BLaER1 (cell line): ENCODE data around the gene CFAP410.

Source experiments
- H3K27ac ChIP-seq: shearing (Covaris generic); formaldehyde crosslinking; 2 replicates; pipeline ENCODE4 v1.8.1; 2022
- H3K27me3 ChIP-seq: shearing (Covaris generic); formaldehyde crosslinking; 2 replicates; pipeline ENCODE4 v1.8.1; 2022
- H3K36me3 ChIP-seq: shearing (Covaris generic); formaldehyde crosslinking; 2 replicates; pipeline ENCODE4 v1.8.1; 2022
- H3K4me1 ChIP-seq: shearing (Covaris generic); formaldehyde crosslinking; 2 replicates; pipeline ENCODE4 v1.8.1; 2022
- H3K4me2 ChIP-seq: shearing (Covaris generic); formaldehyde crosslinking; 2 replicates; pipeline ENCODE4 v1.8.1; 2022
- H3K4me3 ChIP-seq: shearing (Covaris generic); formaldehyde crosslinking; 2 replicates; pipeline ENCODE4 v1.8.1; 2022
- H3K9ac ChIP-seq: shearing (Covaris generic); formaldehyde crosslinking; 2 replicates; pipeline ENCODE4 v1.8.1; 2022
- H3K9me3 ChIP-seq: shearing (Covaris generic); formaldehyde crosslinking; 2 replicates; pipeline ENCODE4 v1.8.1; 2022
- H4K20me1 ChIP-seq: shearing (Covaris generic); formaldehyde crosslinking; 2 replicates; pipeline ENCODE4 v1.8.1; 2022
- Cebpa-rat ChIP-seq: shearing (Covaris generic); IDR thresholded peaks from 2 replicates; pipeline ENCODE4 v1.8.1; 2022

Gene CFAP410

DNA sequence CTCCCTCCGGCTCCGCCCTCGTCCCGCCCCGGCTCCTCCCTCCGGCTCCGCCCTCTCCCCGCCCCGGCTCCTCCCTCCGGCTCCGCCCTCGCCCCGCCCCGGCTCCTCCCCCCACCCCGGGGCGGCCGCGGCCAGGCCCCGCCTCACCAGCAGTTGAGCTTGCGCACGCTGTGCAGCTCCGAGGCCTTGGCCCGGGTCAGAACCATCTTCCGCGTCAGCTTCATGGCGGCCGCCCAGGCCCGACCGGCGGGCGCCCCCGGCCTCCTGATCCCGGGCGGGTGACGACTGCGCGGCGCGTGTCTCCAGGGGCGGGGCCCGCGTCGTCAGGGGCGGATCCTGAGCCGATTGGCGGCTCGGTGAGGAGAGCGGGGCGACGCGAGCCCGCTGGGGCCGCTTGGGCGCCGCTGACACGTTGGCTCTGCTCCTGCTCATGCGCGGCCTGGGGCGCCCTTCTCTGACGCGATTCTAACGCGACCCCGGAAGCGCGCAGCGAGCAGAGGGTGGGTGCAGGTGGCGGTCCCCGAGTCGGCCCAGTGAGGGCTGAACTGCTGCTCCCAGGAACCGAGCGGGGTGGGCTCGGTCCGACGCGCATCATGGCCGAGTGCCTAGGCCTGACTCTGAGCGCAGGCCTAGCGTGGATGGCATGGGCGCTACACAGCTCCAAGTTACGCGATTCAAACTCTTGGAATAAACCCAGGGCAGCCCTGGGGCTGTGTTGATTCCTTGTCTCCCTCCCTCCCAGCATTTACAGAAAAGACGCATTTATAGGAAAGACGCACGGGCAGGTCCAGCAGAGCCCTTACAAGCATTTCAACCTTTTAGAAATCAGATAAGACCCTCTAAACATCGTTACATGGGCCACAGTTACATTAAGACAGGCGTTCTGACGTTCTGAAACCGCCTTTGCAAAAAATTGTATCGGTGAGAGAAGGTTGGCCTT, at the start of gene CFAP410:
Gene CFAP410 (minus strand): TSS at position 420 of the 940 bp plus-strand sequence. CDS start 196 bp downstream, at position 224.
- peaks cover 61% of the 10 kb centered on the region for H3K4me1 ChIP-seq
- no peak for TF ChIP-seq Cebpa-rat
- peak within 1 kb of the TSS; percentile 89 for H3K9ac ChIP-seq
- H3K27ac ChIP-seq, result peak within 1 kb of the TSS; percentile 89
- H3K4me3 ChIP-seq, result peak within 1 kb of the TSS; percentile 78
- H3K4me2 ChIP-seq, result peak within 1 kb of the TSS; percentile 96
- H3K9me3 ChIP-seq, result no peaks in the 10 kb centered on the region
- peaks cover 29% of the 10 kb centered on the region for H4K20me1 ChIP-seq
- no peaks in the 10 kb centered on the region for H3K27me3 ChIP-seq
- peaks cover 20% of the 10 kb centered on the region; the same call in 1 of the 2 replicates for H3K36me3 ChIP-seq

DNA sequence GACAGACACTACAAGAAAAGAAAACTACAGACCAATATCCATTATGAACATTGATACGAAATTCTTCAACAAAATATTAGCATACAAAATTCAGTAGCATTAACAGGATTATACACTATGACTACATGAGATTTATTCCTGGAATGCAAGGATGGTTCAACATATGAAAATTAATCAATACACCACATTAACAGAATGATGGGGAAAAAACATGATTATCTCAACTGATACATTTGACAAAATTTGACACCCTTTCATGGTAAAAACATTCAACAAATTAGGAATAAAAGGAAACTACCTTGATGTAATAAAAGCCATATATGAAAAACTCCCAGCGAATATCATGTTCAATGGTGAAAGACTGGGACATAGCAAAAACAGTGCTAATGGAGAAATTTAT, 45.8 kb upstream of the CFAP410 start:
- H3K4me2 ChIP-seq, result no peak overlapping the region
- no peak overlapping the region for H3K27ac ChIP-seq
- H3K4me1 ChIP-seq, result no peaks in the 10 kb centered on the region
- H3K4me3 ChIP-seq, result no peak overlapping the region
- no peak for TF ChIP-seq Cebpa-rat
- peaks cover 6% of the 10 kb centered on the region; the same call in 1 of the 2 replicates for H4K20me1 ChIP-seq
- H3K36me3 ChIP-seq, result peaks cover 94% of the 10 kb centered on the region
- H3K9ac ChIP-seq, result no peak overlapping the region
- peaks cover 56% of the 10 kb centered on the region for H3K9me3 ChIP-seq
- H3K27me3 ChIP-seq, result no peaks in the 10 kb centered on the region

GRCh38 chr21:44383216-44383615, 44.0 kb upstream of the CFAP410 start:
- no peak for TF ChIP-seq Cebpa-rat
- peaks cover 96% of the 10 kb centered on the region for H3K36me3 ChIP-seq
- H3K4me1 ChIP-seq, result peaks cover 3% of the 10 kb centered on the region
- H3K27me3 ChIP-seq, result no peaks in the 10 kb centered on the region
- H3K27ac ChIP-seq, result no peak overlapping the region
- H3K9ac ChIP-seq, result no peak overlapping the region
- no peak overlapping the region for H3K4me3 ChIP-seq
- H3K9me3 ChIP-seq, result peaks cover 54% of the 10 kb centered on the region
- peaks cover 10% of the 10 kb centered on the region; the same call in 1 of the 2 replicates for H4K20me1 ChIP-seq
- no peak overlapping the region for H3K4me2 ChIP-seq

DNA sequence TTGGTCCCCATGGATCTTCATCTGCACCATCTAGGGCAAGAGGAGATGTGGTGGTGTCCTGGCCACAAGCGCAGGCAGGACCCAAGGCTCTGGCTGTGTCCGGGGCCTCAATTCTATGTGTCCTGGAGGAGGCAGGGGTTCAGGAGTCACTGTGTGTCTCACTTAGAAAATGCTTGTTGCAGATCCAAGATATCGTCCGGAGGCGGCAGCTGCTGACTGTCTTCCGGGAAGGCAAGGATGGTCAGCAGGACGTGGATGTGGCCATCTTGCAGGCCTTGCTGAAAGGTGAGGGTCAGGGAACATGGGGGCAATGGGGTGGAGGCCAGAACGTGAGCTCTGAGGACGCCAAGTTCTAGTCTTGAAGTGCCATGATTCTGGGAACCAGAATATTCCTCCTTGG, 43.3 kb upstream of the CFAP410 start:
- Histone ChIP-seq H3K9me3 (peaks cover 54% of the 10 kb centered on the region), H3K4me3 (no peak overlapping the region), H3K36me3 (peaks cover 96% of the 10 kb centered on the region), H3K4me2 (no peak overlapping the region), H3K9ac (no peak overlapping the region), H3K27me3 (no peaks in the 10 kb centered on the region), H4K20me1 (peaks cover 16% of the 10 kb centered on the region), H3K4me1 (peaks cover 10% of the 10 kb centered on the region), H3K27ac (no peak overlapping the region)
- TF ChIP-seq Cebpa-rat, result no peak

GRCh38 chr21:44381874-44382273, 42.7 kb upstream of the CFAP410 start:
- no peaks in the 10 kb centered on the region for H3K27me3 ChIP-seq
- H3K36me3 ChIP-seq, result peaks cover 93% of the 10 kb centered on the region
- H3K9ac ChIP-seq, result no peak overlapping the region
- H3K27ac ChIP-seq, result no peak overlapping the region
- TF ChIP-seq Cebpa-rat, result no peak
- H4K20me1 ChIP-seq, result peaks cover 23% of the 10 kb centered on the region
- H3K9me3 ChIP-seq, result peaks cover 54% of the 10 kb centered on the region
- H3K4me2 ChIP-seq, result no peak overlapping the region
- H3K4me1 ChIP-seq, result peaks cover 16% of the 10 kb centered on the region
- no peak overlapping the region for H3K4me3 ChIP-seq

GRCh38 chr21:44380876-44381275, 41.7 kb upstream of the CFAP410 start:
- H3K9me3 ChIP-seq, result peaks cover 44% of the 10 kb centered on the region
- H3K4me3 ChIP-seq, result no peak overlapping the region
- H3K4me1 ChIP-seq, result peaks cover 26% of the 10 kb centered on the region
- TF ChIP-seq Cebpa-rat, result no peak
- peaks cover 92% of the 10 kb centered on the region for H3K36me3 ChIP-seq
- no peaks in the 10 kb centered on the region for H3K27me3 ChIP-seq
- no peak overlapping the region for H3K27ac ChIP-seq
- no peak overlapping the region for H3K9ac ChIP-seq
- no peak overlapping the region for H3K4me2 ChIP-seq
- H4K20me1 ChIP-seq, result peaks cover 33% of the 10 kb centered on the region

DNA sequence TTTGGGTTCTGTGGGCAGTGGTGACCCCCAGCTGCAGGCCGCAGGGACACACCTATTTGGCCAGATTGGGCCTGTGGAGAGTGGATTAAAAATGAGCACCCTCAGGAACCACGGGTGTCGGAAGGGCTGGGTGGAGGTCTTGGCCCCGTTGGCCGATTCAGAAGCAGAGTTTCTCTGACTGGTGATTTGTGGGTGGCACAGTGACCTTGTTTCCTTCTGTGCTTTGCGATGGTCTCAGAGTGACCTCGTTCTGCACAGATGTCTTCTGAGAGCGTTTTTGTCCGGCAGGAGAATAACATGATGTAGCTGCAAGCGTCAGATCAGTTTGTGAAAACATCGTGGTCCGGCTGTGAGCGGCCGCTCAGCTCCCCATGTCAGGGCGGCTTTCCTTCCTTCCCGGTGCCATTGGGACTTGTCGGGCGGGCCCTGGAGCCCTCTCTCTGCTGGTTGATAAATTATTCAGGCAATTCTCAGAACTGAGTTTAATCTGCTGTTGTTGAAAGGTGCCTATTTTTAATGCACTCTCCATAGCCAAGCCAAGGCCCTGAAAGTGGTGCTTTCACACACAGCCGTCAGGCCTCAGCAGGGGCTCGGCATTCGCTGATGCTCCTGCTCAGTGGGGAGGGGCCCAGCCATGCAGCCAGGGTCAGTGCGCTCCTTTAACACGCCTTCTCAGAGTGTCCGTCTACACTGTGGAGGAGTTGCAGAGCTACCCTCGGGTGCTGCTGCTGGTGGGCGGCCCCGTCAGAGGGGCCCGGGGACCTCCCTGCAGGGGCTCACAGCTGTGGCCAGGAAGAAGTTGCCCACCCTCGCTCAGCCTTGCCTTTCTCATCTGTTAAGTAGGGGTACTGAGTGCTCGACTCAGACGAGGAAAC, 41.0 kb upstream of the CFAP410 start:
- Histone ChIP-seq H3K9me3 (peaks cover 37% of the 10 kb centered on the region), H3K27me3 (no peaks in the 10 kb centered on the region), H3K4me2 (no peak overlapping the region), H3K9ac (no peak overlapping the region), H4K20me1 (peaks cover 39% of the 10 kb centered on the region), H3K27ac (no peak overlapping the region), H3K36me3 (peaks cover 92% of the 10 kb centered on the region), H3K4me1 (peaks cover 33% of the 10 kb centered on the region), H3K4me3 (no peak overlapping the region)
- TF ChIP-seq Cebpa-rat, result no peak

GRCh38 chr21:44379515-44379848, 40.3 kb upstream of the CFAP410 start:
- no peak for TF ChIP-seq Cebpa-rat
- Histone ChIP-seq H3K9ac (no peak overlapping the region), H3K4me1 (peaks cover 40% of the 10 kb centered on the region), H3K4me3 (no peak overlapping the region), H3K9me3 (peaks cover 35% of the 10 kb centered on the region), H3K4me2 (no peak overlapping the region), H3K36me3 (peaks cover 92% of the 10 kb centered on the region), H3K27me3 (no peaks in the 10 kb centered on the region), H3K27ac (no peak overlapping the region), H4K20me1 (peaks cover 39% of the 10 kb centered on the region)

DNA sequence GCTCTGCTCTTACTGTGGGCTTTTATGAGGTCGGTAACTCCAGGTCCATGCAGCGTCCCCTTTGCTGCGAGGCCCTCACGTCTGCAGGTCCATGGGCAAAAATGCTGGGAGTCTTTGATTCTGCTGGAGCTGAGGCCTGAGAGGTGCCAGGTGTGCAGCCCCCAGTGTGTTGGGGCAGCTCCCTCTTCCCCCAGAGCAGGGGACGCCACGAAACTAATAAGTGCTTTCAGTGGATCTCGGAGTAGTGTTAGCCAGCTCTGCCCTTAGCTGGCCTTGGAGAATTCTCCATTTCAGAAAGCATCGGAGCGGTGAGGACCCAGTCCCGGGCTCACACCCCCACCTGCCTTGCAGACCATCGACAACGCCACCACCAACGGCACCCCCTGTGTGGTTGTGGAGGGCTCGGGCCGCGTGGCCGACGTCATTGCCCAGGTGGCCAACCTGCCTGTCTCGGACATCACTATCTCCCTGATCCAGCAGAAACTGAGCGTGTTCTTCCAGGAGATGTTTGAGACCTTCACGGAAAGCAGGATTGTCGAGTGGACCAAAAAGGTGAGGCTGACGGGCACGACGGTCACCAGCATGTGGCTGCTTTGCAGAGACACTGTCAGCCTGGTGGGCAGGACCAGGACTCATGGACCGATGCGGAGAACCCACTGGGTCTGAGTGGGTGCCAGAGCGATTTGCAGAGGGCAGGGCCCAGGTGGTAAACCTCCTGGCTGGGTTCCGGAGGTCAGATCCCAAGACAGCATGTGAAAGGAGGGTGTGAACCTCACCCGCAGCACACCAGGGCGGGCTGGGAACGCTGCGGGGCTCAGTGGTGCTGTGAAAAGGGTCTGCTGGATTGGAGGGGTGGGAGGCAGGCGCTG, 39.7 kb upstream of the CFAP410 start:
- Histone ChIP-seq H3K9me3 (peaks cover 35% of the 10 kb centered on the region), H3K36me3 (peaks cover 92% of the 10 kb centered on the region), H3K9ac (no peak overlapping the region), H4K20me1 (peaks cover 39% of the 10 kb centered on the region), H3K27me3 (no peaks in the 10 kb centered on the region), H3K4me1 (peaks cover 46% of the 10 kb centered on the region), H3K4me2 (no peak overlapping the region), H3K4me3 (no peak overlapping the region), H3K27ac (no peak overlapping the region)
- TF ChIP-seq Cebpa-rat, result no peak
